Globus pallidus (tissue), 1 donor: Measurements from ENCODE around the gene GALNTL6.
"Not testable (repeated sequence)": the region's sequence is repeated elsewhere in the genome, so short reads cannot be mapped to it uniquely, and the experiment has no call there.

Source experiments
- DNase-seq: peaks from one replicate; pipeline ENCODE4 v3.0.0-alpha.2; 2015; ENCODE audit warnings: low spot score

GALNTL6 gene

GRCh38 chr4:172867835-172868234 is 1054.6 kb downstream of the GALNTL6 start:
- DNase-seq, result no peak

GRCh38 chr4:172868271-172868670 is 1055.1 kb downstream of the GALNTL6 start:
- DNase-seq, result no peak

GRCh38 chr4:172869621-172870268 is 1056.5 kb downstream of the GALNTL6 start:
- DNase-seq, result no peak

- DNase-seq, result no peak
These were observed 1058.2 kb downstream of the GALNTL6 start for GRCh38 chr4:172871381-172871780.

- no peak for DNase-seq
These were observed 1061.7 kb downstream of the GALNTL6 start for GRCh38 chr4:172874944-172875343.

GRCh38 chr4:172876394-172876793 is 1063.2 kb downstream of the GALNTL6 start:
- DNase-seq, result no peak

- DNase-seq, result no peak
These were observed 1068.4 kb downstream of the GALNTL6 start for GRCh38 chr4:172881645-172882044.

- not testable (repeated sequence) for DNase-seq
These were observed 1074.2 kb downstream of the GALNTL6 start for GRCh38 chr4:172887358-172887757.

GRCh38 chr4:172887959-172888358 is 1074.8 kb downstream of the GALNTL6 start:
- no peak for DNase-seq

GRCh38 chr4:172892300-172892699 is 1079.1 kb downstream of the GALNTL6 start:
- DNase-seq, result no peak

GRCh38 chr4:172895699-172896098 is 1082.5 kb downstream of the GALNTL6 start:
- no peak for DNase-seq

- no peak for DNase-seq
These were observed 1083.8 kb downstream of the GALNTL6 start for GRCh38 chr4:172897046-172897445.

GRCh38 chr4:172898715-172899114 is 1085.5 kb downstream of the GALNTL6 start:
- no peak for DNase-seq

- no peak for DNase-seq
These were observed 1086.7 kb downstream of the GALNTL6 start for GRCh38 chr4:172899861-172900260.

- no peak for DNase-seq
These were observed 1087.7 kb downstream of the GALNTL6 start for GRCh38 chr4:172900900-172901299.

- DNase-seq, result not testable (repeated sequence)
These were observed 1099.3 kb downstream of the GALNTL6 start for GRCh38 chr4:172912468-172912867.

GRCh38 chr4:172917403-172917802 is 1104.2 kb downstream of the GALNTL6 start:
- DNase-seq, result not testable (repeated sequence)

- no peak for DNase-seq
These were observed 1106.1 kb downstream of the GALNTL6 start for GRCh38 chr4:172919269-172919668.

- DNase-seq, result no peak
These were observed 1114.1 kb downstream of the GALNTL6 start for GRCh38 chr4:172927096-172927814.

- no peak for DNase-seq
These were observed 1115.1 kb downstream of the GALNTL6 start for GRCh38 chr4:172928347-172928746.

GRCh38 chr4:172938072-172938829 is 1125.0 kb downstream of the GALNTL6 start:
- no peak for DNase-seq

GRCh38 chr4:172938870-172939269 is 1125.7 kb downstream of the GALNTL6 start:
- no peak for DNase-seq

- DNase-seq, result no peak
These were observed 1129.6 kb downstream of the GALNTL6 start for GRCh38 chr4:172942840-172943239.
